Left ventricle myocardium superior (tissue), 1 donor: Measurements from ENCODE around the gene MELTF. TPM values are rescaled to one million over a fixed set of nuclear protein-coding genes. Genes with fewer than 3 reads are reported as not detected.

Experiments used
- ATAC-seq: fragments of 200-7000 bp; cut with Tn5 transposase; one replicate; pipeline ENCODE4 v1.9.1; 2020; ENCODE audit warnings: mild to moderate bottlenecking, moderate library complexity
- DNase-seq: peaks from one replicate; pipeline ENCODE4 v3.0.0-alpha.2; 2020
- intact Hi-C: fragments of 100-400 bp; cut with micrococcal nuclease; formaldehyde crosslinking; loops from one replicate; pipeline ENCODE4 v1.11.0; 2022
- total RNA-seq: library from RNA; stranded (reverse); fragmentation: NEBNext Ultra II Directional; extraction: Animal tissue kit (Norgen Biotek cat#: 25700); gene quantifications from one replicate; pipeline ENCODE4 v1.2.1, GENCODE V29; 2021
- donor health status: DM: no; HTN: yes; CAD: no; lungs with severe emphysema.

MELTF gene
- total RNA-seq, 1 donor from 2014 or later: 3.6 TPM

- no peak for ATAC-seq
- DNase-seq: no peak
- intact Hi-C loops: no loop called here
Measured at GRCh38 chr3:197014024-197014423, 15.6 kb downstream of the MELTF start.

GRCh38 chr3:197012540-197012883 is 17.1 kb downstream of the MELTF start:
- intact Hi-C loops: no loop called here
- no peak for DNase-seq
- no peak for ATAC-seq

- no peak for ATAC-seq
- intact Hi-C loops: no loop called here
- no peak for DNase-seq
Measured at GRCh38 chr3:197011780-197012539, 17.7 kb downstream of the MELTF start.

DNA sequence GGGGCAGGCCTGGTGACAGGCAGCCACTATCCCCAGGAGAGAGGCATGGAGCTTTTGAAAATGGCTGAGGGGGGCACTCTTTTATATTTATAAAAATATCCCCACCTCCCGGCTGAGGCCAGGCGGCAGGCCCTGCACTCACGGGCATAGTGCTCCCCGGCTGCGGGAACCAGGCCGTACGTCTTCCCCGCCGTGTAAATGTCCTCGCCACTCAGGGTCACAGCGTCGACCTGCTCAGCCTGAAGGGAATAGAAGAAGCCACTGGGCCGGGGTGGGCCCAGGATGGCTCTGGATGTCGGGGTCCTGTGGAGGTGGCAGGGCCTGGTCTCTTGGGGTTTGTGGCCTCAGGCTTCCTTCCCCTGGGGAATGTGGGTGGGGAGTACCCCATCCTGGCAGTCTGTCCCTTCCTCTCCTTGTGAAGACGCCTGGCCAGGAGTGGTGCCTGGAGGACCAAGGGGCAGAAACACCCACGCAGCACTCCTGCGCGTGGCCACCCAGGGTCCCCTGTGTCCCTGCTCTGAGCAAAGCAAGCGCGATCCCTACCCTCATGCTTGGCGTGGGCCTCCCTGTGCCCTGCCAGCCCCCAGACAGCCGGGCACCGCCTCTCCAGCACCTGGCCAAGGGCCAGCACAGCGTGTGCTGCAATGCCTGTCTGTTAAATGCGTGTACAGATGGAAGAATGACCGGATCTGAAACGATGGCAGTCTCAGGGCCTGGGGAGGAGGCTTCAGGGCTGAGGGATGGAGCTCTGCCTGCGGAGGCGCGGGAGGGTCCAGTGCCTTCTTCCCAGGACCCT is 18.9 kb downstream of the MELTF start:
- intact Hi-C loops: no loop called here
- DNase-seq (peak; percentile 59), ATAC-seq (peak; percentile 73)

- intact Hi-C loops: no loop called here
- no peak for DNase-seq
- no peak for ATAC-seq
Measured at GRCh38 chr3:197009532-197010019, 20.0 kb downstream of the MELTF start.

DNA sequence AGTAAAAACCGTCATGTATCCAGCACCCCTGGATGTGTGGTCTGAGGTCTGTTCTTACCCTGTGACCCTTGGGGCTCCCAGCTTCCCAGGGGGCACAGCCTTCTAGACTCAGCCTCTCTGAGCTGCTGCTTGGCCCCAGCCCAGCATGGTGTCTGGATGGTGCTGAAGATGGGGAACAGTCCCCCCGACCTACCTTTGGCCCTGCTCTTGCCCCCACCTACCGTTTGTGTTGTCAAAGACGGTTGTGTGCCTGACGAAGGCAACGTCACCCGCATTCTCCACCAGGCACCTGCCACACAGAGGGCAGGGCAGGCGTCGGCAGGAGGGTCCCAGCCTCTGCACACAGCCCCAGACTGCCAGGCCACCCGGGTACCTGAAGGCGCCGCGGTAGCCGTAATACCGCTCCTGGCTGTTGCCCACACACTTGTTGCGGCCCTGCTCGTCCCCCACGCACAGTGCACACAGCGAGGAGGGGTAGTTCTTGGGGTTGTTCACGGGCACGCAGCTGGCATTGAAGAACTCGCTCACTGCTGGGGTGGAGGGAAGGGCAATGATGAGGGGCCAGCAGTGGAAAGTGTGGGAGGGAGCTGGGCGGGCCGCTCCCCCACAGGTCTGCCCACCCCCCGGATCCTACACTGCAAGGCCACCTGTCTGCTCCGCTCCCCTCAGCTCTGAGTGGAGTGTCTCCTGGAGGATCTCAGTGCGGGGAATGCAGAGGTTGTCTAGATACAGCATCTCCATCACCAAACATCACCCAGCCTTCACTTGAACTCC is 21.0 kb downstream of the MELTF start:
- no peak for DNase-seq
- no peak for ATAC-seq
- intact Hi-C loops: no loop called here

DNA sequence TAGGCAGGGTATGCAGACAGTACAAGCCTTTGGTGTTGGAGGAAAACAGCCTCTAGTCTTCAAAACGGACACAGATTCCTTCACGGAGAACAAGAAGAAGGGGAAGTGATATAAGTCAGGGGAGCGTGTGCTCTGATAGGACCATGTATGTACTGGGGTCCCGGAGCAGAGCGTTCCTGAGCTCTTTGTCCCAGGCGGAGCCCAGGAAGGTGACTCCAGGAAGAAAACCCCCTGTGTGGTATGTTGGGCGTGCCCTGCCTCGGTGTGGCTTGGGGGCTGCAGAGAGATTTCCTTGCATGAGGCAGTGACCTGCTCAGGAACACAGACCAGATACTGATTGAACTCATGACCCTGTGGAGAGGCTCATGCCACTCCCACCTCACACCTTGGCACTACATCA is 21.7 kb downstream of the MELTF start:
- intact Hi-C loops: no loop called here
- ATAC-seq (no peak), DNase-seq (no peak)

GRCh38 chr3:197007296-197007940 is 22.2 kb downstream of the MELTF start:
- intact Hi-C loops: no loop called here
- DNase-seq: no peak
- no peak for ATAC-seq

DNA sequence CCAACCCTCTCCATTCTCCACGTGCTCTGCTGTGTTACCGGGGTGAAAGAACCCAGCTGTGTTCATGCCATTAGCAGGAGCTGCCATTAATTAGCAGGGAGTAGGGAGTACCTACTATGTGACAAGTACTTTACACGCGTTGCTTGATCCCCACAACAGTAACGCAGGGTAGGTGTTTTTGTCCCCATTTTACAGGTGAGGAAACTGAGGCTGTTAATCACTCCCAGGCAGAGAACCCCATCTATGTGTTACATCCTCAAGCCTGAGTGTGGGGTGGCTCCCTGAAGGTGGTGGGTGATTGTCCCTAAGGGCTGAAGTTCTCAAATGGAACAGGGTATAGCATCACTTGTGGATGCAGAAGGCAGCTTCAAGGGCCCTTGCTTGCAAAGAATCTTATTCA is 22.8 kb downstream of the MELTF start:
- no peak for DNase-seq
- no peak for ATAC-seq
- intact Hi-C loops: no loop called here

DNA sequence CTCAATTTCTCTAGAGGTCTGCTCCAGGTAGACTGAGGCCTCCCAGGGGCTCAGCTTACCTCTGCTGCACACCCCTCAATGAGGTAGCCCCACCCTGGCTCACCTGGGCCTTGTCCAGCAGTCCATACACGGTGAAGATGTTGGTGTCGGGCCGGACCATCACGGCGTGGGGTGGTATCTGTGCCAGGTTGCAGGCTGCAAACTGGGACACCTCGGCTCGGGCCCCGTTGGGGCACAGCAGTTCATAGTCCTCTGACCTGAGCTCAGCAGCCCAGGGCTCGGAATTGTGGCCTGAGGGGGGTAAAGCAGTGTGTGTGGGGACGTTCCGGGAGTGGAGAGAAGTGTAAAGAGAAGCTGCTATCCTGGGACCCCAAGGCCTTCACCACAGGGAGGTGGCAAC is 23.2 kb downstream of the MELTF start:
- DNase-seq: no peak
- intact Hi-C loops: no loop called here
- no peak for ATAC-seq

DNA sequence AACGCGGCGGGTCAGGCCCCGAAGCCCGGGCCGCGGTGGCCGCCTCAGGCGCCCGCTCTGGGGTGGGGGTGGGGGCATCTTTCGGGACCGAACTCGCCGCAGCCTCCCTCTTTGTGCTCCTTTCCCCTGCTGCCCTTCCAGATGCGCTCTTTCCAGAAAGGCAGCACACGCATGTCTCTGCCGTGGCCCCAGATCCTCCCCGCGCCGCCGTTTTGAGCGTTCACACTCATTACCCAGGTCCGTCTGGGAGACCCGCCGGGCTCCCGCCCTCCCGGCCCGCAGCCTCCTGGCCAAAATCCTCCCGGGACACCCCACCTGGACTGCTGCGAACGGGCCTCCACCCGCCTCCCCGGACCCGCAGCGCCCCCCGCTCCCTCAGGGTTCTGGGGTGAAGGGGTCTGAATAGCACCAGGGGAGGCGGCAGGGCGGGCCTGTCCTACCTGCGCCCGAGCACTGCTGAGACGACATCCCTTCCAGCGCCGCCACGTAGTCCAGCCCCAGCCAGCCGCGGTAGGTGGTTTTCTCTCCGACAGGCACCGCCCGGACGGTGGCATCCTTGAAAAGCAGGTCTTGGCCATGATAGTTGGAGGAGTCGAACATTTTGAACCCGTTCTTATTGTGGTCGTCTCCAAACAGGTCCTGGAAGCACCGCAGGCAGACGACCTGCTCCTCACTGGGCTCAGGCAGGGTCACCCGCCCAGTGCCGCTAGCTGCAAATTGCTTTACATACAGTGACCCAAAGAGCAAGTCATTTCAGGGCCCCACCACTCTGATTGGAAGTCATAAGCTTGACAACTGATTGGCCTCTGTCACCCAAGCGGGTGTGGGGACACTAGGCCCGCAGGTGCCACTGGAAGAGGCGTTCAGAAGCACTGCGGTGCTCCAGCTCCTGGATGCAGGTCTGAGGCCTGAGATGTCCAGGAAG is 25.9 kb downstream of the MELTF start:
- intact Hi-C loops: no loop called here
- no peak for ATAC-seq
- no peak for DNase-seq

DNA sequence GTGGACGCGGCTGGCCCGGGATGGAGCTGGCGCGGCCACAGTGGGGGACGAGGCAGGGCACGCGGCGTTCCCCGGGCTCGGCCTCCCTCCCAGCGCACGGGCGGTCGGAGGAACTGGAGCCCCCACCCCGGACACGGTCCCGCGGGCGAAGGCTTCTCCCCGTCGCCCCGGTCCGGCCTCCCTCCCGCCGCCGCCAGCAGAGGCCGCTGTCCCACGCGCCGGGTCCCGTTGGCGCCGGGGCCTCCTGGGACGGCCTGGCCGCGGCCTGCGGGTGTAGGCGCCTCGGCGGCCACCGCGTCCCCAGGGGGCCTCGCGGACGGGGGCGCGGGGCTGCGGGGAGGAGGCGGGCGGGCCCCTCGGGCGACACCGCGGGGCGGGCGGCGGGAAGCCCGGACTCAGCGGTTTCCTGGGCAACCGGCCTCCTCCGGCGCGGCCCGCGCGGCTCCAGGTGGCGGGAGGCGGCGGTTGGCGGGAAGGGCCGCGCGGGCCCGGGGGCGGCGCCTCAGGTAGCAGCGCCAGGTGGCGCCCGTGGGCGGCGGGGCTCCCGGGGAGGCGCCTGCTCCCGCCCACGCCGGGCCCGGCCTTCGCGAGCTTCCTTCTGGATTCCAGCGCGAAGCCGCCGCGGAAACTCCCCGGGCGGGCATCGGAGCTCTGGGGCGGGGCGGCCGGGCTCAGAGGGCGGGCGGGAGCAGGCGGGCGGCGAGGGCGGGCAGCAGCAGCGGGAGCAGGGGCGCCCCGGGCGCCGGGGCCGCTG is 26.7 kb downstream of the MELTF start:
- ATAC-seq: peak; percentile 92
- intact Hi-C loops: no loop called here
- DNase-seq: peak; percentile 87

DNA sequence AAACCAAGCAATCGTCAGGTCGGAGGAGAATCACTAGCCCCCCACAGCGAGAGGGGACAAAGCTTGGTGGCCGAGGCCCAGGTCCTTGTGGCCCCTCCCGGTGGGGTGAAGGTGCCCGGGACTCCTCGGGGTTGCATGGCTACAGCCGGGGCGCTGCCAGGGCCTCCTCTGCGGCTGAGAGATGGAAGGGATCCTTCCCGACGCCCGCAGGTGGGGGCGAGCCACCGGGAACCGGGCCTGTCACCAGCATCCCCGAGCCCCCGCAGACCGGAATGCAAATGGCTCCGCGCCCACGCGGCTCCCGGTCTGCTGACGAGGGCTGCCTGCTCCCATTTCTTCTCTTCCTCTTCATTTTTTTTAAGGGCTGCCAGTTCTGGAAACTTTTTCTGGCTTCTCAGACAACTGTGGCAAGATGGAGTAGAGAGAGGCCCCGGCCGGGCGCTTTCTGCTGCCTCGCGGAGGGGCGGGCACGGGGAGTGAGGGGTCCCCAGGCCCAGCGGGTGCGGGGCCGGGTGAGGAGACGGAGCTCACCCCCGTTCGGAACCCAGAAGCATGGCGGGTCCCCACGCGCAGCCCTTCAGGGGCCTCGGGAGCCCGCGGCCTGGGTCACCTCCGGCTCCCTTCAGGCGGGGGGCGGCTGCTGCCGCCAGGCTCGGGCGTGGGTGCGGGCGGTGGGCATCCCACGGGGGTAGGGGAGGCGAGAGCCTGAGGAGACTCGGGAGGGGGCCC is 27.5 kb downstream of the MELTF start:
- intact Hi-C loops: no loop called here
- ATAC-seq (peak; percentile 38), DNase-seq (peak; percentile 55)

DNA sequence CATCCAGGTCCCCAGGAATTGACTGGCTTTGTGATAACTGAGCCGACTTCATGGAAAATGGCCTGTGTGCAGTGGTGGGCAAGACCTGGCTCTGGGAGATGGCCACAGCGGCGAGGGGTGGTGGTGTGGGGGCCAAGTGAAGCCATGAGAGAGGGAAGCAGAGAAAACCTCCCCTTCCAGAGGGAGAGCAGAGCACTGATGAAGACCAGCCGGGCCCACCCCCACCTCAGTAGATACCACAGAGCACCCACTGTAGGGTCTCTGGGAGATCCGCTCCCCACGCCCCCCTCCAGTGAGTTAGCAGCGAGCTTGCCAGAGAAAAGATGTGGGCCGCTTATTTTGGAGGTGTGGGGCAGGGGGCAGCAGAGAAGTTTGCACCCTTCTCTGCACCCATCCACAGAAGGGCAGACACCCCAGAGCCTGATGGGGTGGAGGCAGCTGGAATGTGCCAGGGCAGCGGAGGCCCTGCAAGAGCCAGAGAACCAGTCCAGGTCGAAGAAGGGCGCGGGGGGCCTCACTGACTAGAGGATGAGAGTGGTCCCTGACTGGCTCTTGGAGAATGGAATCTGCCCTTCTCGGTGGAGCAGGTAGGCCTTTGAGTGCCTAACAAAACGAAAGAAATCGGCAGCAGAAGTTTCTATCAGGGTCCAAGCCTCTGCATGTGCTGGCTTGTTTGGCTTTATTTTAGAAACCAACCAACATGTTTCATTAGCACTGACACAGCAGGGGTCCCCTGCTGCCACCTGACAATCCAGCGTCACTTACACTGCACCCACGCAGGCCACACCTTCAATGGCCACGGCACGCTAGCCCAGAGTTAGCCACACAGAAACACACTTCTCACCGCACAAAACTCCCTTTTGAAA is 28.3 kb downstream of the MELTF start:
- no peak for ATAC-seq
- intact Hi-C loops: no loop called here
- DNase-seq: no peak

GRCh38 chr3:197000211-197000610 is 29.4 kb downstream of the MELTF start:
- intact Hi-C loops: no loop called here
- ATAC-seq (no peak), DNase-seq (no peak)
